ENCODE measurements around the gene SMPX.
"Not testable (repeated sequence)": the region's sequence is repeated elsewhere in the genome, so short reads cannot be mapped to it uniquely, and the experiment has no call there.

The SMPX gene

DNA sequence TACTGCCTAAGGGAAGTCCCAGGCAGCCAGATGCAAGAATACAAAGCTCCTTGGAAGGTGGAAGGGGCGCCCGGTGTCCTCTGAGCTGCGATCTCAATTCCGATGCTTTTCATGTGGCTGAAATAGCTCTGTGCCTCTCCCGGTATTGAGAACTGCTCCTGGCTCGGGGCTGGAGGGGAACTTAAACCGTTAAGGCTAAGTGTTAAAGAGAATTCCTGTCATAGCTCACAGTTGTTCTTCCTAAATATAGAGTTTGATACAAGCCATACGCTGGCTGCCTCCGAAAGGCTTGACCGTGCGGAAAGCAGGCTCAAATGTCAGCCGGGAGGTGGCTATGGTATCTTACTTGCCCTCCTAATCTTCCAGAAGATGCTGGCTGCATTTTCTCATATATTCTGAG is at the start of gene SMPX:
TSS of gene SMPX (minus strand) at position 157 of the 400 bp plus-strand sequence. CDS start 3,826 bp downstream, outside the sequence.
- no peak for DNase-seq (ENCODE audit: low read depth, low spot score)

DNA sequence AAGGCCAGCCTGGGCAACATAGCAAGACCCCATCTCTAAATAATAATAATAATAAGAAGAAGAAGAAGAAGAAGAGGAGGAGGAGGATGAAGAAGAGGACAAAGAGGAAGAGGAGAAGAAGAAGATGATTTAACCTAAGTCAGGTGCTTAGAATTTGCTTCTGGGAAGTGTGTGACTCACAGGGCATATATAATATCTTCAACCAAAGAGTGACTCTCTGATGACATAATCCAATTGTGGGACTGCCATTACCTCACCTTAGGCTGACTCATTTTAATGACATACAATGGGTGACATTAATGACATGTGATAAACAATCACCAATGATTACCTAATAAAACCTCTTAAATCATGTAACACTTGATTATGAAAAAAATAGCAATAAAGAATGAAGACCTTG is 48.8 kb upstream of the SMPX start:
- DNase-seq (ENCODE audit: low read depth, low spot score) = no peak

DNA sequence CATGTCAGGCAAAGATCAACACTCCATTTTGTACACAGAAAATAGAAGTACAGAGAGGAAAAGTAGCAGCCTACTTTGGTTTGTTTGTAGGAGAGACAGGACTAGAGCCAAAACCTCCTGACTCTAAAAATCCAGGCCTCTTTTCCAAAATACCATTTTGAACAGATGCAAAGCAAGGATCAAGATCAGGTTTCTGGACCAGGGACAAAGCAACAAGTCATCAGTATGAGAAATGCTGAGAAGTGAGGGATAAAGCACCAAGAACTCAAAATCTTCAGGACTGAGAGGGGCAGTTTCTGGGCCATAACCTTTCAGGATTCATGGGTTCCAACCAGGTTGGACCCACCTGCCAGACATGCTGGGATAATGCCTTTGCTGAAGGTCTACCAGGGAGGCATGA is 44.9 kb upstream of the SMPX start:
- DNase-seq (ENCODE audit: low read depth, low spot score) = no peak

DNA sequence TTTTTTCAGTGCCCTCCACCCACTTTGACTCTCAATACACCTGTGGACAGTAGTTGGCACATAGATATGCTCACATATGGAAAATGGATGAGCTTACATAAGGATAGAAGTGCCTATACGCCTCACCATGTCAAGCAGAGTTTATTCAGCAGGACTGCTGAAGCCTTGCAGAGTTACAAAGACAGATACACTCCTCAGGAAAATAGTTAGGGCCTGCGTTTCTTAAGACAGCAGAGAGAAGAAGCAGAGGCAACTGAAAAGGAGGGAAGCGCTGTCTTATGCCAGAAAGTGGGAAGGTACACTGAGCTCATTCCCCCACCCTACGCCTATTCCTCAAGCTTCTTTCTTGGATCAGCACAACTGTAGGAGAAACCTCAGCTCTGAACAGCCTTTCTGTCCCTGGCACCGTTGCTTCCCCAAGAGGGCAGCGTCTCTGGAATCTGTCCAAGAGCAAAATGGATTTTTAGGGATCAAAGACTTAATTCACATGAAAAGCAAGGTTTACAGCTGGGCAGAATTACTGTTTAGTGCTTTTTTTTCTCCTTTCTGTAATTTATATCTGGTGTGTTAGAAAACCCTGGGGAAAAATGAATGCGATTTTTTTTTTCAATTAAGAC is 44.2 kb upstream of the SMPX start:
- no peak for DNase-seq (ENCODE audit: low read depth, low spot score)

DNA sequence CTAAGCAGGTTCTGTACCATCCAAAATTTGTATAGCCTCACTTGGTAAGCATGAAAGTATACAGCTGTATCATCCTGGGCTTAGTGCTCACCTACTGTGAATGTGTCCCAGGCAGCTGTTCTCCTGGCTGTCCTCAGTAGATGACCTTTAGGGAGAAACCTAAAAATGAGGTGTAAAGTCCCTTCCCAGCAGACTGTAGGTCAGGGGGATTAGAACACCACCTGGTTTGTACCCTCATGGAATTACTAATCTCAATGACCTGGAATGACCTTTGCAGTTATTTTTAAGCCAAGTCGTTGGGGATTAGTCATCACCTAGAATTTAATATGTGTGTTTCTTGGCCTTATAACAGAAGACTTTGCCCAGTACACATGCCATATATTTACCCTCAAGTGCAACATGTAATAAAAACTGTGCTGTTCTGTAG is 42.4 kb upstream of the SMPX start:
- no peak for DNase-seq (ENCODE audit: low read depth, low spot score)

DNA sequence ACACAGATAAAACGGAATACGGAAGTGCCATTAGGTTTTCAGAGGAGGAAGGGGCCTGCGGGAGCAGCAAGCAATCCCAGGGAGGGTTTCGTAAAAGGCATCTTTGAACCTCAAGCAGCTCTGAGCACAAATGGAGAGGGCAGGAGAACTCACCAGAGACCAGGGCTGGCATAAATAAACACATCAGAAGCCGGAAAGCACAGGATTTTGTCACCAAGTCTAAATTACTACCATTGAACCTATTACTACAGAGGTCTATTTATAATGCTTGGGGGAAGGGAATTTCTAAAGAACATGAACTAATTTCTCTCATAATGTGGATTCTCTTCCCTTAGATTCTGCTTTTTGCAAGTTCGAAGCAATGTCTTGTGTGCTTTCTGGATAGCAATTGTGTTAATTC is 41.9 kb upstream of the SMPX start:
- DNase-seq (ENCODE audit: low read depth, low spot score) = no peak

DNA sequence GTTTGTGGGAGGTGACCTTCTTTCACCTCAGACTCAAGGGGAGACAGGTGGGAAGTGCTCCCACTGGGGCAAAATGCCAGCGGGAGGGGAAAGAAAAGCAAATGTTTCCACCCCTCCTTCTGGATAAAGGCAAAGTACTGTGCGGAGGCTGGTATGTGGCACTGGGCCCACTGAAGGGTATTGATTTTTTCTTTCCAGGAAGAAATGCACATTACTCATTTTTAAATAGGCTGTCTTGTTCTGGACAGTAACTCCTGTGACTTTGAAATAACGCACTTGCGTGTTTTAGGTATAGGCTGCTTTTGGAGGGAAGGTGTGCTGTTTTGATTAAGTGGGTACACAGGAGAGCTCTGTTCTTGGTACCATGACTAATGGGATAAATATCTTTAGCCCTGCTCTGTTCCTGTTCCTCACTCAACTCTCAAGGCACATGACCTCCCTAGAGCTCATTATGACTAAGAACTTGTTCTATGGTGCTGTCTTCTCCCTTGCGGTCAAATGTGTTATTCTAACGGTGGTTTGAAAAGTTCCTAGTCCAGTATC is 40.8 kb upstream of the SMPX start:
- no peak for DNase-seq (ENCODE audit: low read depth, low spot score)

DNA sequence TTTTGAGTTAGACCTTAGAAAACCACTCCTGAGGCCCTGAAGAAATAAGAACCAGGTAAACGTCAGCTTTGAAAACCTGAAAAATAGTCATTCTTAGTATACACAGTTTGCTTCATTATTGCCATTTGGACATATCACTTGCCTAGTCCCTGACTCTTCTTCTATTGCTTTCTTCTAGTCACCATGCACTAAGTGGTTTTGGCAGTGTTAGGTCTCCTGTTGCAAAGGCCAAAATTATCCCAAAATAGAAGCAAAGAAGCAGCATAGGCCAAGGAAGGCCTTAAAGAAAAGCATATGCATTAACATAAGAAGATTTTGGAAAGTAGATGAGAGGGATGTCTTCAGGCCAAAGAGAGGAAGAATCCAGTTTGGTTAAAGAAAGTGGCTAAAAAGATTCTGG is 24.1 kb upstream of the SMPX start:
- DNase-seq (ENCODE audit: low read depth, low spot score) = no peak

DNA sequence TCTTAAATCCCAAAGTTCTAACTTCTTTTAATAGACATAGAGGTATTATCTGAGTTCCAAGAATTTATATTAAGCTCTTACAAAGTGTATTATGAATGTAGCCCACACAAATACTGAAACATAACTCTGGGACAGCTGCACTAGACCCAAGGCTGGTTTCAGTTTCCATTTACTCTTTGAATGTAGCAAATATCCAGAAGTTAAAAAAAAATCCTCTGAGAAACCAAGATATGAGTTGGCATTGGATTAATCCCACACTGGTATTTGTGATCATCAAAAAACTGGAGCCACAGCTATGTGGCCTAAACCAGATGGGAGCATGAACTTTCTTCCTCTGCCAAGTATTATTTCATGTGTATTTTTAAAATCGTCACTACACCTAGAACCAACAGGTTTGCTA is 23.6 kb upstream of the SMPX start:
- no peak for DNase-seq (ENCODE audit: low read depth, low spot score)

DNA sequence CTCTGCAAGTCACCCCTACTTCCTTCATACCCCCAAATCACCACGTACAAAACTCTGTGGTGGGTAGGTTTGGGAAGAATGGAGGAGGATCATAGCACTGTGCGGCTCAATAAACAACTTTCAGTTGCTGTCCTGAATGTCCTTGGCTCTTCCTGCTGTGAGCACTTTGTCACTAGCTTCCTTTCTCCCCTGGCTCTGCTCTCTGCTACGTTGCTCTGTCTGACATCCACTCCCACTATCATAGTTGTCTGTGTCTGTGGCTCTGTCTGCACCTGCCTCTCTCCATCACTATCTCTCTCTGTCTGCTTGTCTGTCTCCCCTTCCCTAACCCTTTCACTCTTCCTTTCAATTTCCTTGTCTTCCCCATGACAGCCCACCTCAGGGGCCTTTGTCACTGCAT is 21.2 kb upstream of the SMPX start:
- no peak for DNase-seq (ENCODE audit: low read depth, low spot score)

DNA sequence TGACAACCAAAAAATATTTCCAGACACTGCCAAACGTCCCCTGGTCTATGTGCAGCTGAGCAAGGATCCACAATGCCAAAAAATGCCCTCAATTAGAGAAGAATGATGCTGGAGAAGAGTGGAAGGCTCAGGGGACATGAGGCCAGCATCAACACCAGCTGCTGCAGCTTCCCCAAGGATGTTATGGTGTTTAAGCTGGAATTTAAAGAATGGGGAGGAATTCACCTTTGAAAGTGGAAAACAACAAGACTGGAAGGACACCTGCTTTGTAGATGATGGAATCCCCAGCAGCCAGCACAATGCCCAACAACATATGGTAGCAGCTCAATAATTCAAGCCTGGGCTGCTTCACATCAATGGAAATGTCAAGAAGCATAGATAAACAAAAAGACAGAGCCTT is 20.3 kb upstream of the SMPX start:
- no peak for DNase-seq (ENCODE audit: low read depth, low spot score)

DNA sequence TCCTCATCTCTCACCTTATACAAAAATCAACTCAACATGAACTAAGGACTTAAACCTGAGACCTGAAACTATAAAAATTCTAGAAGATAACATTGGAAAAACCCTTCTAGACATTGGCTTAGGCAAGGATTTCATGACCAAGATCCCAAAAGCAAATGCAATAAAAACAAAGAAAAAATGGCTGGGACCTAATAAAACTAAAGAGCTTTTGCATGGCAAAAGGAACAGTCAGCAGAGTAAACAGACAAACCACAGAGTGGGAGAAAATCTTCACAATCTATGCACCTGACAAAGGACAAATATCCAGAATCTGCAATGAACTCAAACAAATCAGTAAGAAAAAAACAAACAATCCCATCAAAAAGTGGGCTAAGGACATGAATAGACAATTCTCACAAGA is 17.2 kb upstream of the SMPX start:
- DNase-seq (ENCODE audit: low read depth, low spot score) = not testable (repeated sequence)

DNA sequence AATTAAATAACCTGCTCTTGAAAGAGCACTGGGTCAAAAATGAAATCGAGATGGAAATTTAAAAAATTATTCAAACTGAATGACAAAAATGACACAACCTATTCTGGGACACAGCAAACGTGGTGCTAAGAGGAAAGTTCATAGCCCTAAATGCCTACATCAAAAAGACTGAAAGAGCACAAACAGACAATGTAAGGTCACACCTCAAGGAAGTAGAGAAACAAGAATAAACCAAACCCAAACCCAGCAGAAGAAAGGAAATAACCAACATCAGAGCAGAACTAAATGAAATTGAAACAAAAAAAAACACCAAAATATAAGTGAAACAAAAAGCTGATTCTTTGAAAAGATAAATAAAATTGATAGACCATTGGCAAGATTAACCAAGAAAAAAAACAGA is 15.1 kb upstream of the SMPX start:
- not testable (repeated sequence) for DNase-seq (ENCODE audit: low read depth, low spot score)

DNA sequence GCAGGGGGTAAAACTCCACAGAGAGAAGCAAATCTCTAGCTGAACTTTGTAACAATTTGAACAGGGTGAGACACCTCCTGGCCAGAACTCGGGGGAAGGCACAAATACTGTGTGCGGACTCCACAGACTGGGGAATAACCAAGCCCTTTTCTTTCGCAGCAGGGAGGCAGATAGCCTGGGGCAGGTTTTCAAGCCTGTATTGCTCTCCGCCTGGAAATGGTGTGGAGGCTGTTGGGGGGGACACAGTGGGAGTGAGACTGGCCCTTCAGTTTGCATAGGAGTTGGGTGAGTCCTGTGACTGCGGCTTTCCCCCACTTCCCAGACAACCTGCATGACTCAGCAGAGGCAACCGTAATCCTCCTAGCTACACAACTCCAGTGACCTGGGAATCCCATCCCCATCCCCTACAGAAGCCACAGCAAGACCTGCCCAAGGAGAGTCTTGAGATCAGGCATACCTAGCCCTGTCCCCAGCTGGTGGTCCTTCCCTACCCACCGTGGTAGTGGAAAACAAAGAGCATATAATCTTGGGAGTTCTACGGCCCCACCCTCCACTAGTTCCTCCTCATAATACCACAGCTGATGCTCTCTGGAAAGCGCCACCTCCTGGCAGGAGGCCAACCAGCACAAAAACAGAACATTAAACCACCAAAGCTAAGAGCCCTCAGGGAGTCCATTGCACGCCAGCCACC is 12.9 kb upstream of the SMPX start:
- no peak for DNase-seq (ENCODE audit: low read depth, low spot score)

DNA sequence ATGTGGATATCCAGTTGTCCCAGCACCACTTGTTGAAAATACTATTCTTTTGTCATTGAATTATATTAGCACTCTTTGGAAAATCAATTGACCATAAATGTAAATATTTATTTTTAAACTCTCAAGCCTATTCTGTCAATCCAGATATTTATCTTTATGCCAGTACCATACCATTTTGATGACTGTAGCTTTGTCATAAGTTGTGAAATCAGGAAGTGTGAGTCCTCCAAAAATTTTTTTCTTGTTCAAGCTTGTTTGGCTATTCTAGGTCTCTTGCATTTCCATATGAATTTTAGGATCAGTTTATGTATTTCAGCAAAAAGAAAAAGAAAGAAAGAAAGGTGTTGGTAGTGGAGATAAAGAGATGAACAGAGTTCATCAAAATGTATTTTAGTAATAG is 8.2 kb upstream of the SMPX start:
- no peak for DNase-seq (ENCODE audit: low read depth, low spot score)

DNA sequence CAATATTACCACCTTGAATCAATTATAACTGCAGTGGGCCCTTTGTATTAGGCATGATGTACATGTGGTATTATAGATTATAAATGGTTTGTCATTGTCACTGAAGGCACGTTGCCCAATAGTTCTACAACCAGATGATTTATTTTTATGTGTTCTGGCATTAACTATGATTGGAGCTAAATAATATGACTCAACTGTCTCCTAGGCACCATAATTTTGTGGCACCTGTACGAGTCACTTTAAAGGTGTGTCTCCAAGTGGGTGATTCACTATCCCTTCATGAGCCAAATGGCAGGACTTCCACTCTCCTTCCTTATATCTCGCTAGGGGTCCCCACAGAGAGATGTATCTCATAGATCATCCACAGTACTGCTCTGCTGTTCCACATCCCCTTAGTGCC is 6.1 kb upstream of the SMPX start:
- DNase-seq (ENCODE audit: low read depth, low spot score) = no peak

DNA sequence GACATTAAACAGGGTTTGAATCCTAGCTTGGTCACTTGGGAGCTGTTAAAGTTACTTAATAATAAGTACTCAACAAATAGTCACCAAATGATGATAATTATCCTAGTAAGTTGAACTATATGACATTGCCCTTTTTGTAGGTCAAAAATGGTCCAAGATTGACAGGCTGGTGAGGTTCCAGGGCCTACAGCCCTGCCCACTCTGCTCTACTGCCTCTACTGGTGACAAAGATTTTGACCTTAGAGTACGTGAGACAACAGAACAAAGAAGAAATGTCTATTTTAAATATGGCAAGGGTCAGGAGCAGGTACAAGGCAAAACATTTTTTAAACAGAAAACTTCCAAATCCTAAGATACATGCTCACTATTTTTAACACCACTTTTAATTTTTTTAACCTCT is 572 bp upstream of the SMPX start:
- no peak for DNase-seq (ENCODE audit: low read depth, low spot score)

DNA sequence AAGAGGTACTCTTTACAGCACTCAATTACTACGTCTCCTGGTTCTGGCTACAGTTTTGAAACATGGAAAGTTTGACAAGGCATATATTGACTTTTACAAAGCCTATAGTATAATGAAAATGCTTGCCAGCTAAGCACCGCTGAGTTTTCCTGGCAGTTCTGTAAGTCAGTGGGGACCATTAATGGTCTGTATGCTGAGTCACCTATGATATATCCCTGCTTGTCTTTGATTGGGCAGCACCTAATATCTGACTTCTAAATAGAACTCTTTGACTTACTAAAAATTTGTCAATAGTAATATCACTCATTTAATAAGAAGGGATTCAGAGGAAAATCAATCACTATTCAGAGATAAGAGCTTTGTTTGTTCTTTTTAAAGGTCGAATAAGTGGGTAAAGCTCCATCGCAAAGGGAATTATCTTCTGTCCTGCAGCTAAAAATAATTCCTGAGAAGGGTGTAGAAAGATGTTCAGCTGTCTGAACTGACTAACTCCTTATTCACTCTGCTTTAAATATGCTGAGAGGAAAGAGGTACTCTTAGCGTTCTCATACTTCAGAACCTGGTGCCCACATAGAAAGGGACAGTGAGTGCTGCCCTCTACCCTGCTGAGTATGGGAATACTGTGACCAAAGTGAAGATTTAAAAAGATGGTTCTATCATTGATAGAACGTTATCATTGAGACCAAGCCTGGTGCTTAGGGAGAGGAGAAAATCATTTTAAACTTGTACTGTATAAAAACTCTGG is 959 bp downstream of the SMPX start:
- DNase-seq (ENCODE audit: low read depth, low spot score) = no peak

DNA sequence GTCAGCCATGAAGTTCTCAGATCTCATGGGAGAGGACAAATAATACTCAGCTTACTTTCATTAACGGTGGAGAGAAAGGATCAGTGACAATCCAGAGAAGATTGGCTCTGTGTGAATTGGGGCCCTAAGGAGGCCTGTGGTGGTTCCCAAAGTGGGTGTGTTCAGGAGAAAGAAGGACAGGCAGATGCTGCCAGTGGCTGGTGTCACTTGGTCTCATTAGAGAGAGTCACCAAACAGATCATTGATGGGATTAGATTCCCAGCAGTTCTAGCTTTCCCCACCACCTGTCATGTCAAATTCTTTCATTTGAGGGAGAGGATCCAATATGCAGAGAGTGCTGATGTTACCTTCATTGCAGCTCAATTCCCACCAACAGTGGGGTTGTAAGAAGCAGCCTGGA is 8.0 kb downstream of the SMPX start:
- no peak for DNase-seq (ENCODE audit: low read depth, low spot score)

DNA sequence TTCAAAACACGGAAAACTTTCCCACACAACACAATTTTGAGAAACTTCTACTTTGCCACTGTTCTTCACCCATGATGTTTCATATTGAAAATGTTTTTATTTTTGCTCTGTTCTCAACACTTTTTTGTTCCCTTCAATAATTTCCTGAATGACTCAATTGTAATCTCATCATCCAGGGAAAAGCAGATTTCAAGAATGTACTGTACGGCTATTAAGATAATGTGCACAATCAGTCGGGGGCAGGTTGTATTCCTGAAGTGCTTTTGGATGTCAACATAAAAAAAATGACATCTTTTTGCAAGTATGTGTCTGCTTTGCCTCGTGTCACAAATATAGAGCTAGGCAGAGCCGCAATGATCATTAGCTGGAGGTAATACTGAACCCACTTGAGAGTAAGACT is 9.7 kb downstream of the SMPX start:
- DNase-seq (ENCODE audit: low read depth, low spot score) = no peak

DNA sequence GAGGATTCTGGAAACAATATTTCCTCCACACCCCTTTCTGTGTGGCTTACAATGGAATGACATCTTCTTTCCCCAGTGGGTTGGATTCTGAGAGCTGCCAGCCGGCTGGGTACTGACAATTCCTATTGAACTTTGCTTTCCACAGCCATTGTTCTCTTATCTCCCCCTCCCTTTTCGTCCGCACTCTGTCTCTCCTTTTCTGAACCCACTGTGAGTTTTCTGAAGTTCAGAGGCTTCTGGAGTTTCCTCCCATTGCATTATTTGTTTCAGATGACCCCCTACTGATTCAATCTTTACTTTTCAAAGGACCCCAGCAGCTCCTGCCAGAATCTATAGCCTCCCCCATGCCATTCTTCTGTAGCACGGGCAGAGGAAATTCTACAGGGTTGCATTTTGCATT is 10.4 kb downstream of the SMPX start:
- DNase-seq (ENCODE audit: low read depth, low spot score) = no peak

DNA sequence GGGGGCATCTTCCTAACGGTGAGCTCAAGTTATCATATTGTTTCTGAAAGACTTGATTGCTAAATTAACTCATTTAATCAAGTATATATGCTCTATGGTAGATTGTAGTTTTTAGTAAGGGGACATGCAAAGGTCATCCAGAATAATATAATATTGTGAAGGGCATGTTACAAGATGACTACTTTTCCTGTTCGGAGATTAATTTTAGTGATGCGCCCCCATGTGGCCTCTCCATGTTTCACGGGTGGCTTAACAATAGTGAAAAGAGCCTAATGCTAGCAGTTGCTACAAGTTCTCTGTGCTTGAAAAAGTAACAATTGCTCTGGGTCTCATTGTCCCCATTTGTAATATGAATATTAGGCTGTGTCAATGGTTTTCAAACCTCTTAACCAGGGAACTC is 12.2 kb downstream of the SMPX start:
- no peak for DNase-seq (ENCODE audit: low read depth, low spot score)

DNA sequence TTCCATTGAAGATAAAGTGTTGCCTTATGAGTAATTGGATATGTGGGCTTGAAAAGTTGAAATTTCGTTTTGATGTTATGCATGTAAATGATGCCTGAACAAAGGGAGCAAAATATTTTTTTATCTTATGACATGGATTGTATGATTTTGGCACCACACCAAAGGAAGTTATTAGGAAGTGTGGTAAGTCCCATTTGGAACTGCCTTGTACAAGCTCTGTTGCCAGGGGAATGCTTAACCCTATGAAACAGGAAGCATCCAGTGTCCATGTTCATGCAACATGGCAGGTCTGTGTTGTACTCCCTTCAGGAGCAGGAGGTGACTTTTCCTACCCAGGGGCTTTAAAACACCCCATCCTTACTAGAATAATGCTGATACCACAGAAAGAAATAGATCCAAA is 13.2 kb downstream of the SMPX start:
- DNase-seq (ENCODE audit: low read depth, low spot score) = no peak
